HCT116 (cell line): Measurements from ENCODE around the gene TSG101. TPM values are rescaled to one million over a fixed set of nuclear protein-coding genes. Genes with fewer than 3 reads are reported as not detected.

ENCODE experiments used
- ATAC-seq: fragments of 200-7000 bp; cut with Tn5 transposase; 2 replicates; pipeline ENCODE4 v1.9.1; 2020; ENCODE audit warnings: mild to moderate bottlenecking, moderate library complexity
- BruUV-seq: library from RNA; stranded (reverse); fragments of 400-500 nt; replicated peaks from 2 replicates; lab custom pipeline; 2021; lab: Mats Ljungman, UMichigan
- CTCF ChIA-PET: fragments of 300-600 bp; sonication (Branson Sonifier 250); formaldehyde crosslinking; loops from one replicate; lab custom pipeline; 2021; ENCODE audit warnings: antibody characterized with exemption; lab: Charles Lee
- POLR2A ChIA-PET: fragments of 300-600, 350-600 bp; sonication (Branson Sonifier 250); formaldehyde crosslinking; loops from one replicate; lab custom pipeline; 2021; ENCODE audit warnings: antibody characterized with exemption; lab: Charles Lee
- RAD21 ChIA-PET, 2 experiments: fragments of 300-600 bp; sonication (Branson Sonifier 250); formaldehyde crosslinking; loops; one replicate each; lab custom pipeline; 2023; ENCODE audit warnings: low total read pairs in 2 of 2; ENCODE audit not compliant: uncharacterized antibody in 2 of 2, unreplicated experiment in 2 of 2, low non-redundant PET in 1 of 2; lab: Charles Lee
- DNase-seq: peaks from one replicate; pipeline ENCODE4 v3.0.0-alpha.2; 2010; ENCODE audit warnings: low read depth, low spot score
- H2AFZ ChIP-seq: fragments of 200-600 bp; shearing (Covaris generic), sonication (generic); 2 replicates; pipeline ENCODE4 v1.6.1; 2017; ENCODE audit warnings: low read depth, mixed run types, mixed read lengths, antibody characterized with exemption, low read length; ENCODE audit not compliant: poor library complexity, severe bottlenecking
- H3K27ac ChIP-seq: 2 replicates; pipeline ENCODE4 v1.5.1; 2012; ENCODE audit warnings: low read depth, low read length
- H3K27me3 ChIP-seq: fragments of 200-600 bp; sonication (generic); 2 replicates; pipeline ENCODE4 v1.6.1; 2016; ENCODE audit warnings: mixed run types, low read length, mixed read lengths; ENCODE audit not compliant: insufficient read depth
- H3K36me3 ChIP-seq, 2 experiments: fragments of 200-500 bp in 1 of 2; fragments of 200-600 bp in 1 of 2; sonication (Bioruptor generic) in 1 of 2; sonication (generic) in 1 of 2; 2 replicates each; pipeline versions ENCODE4 v1.5.1 to v1.6.1; 2014 to 2016; ENCODE audit warnings: low read length in 2 of 2, inconsistent platforms in 1 of 2, mixed read lengths in 1 of 2, mixed run types in 1 of 2; ENCODE audit not compliant: insufficient read depth in 2 of 2, control insufficient read depth in 1 of 2
- H3K4me1 ChIP-seq, 2 experiments: fragments of 200-600 bp in 1 of 2; sonication (generic) in 1 of 2; 2 replicates each; pipeline versions ENCODE4 v1.5.1 to v1.6.1; 2012 to 2017; ENCODE audit warnings: low read length in 2 of 2, inconsistent platforms in 1 of 2, mild to moderate bottlenecking in 1 of 2, mixed read lengths in 1 of 2, mixed run types in 1 of 2, moderate library complexity in 1 of 2; ENCODE audit not compliant: insufficient read depth in 2 of 2, control insufficient read depth in 1 of 2
- H3K4me2 ChIP-seq: fragments of 200-600 bp; sonication (generic); 2 replicates; pipeline ENCODE4 v1.6.1; 2017; ENCODE audit warnings: mixed run types, low read length, mixed read lengths
- H3K4me3 ChIP-seq, 2 experiments: fragments of 200-600 bp in 1 of 2; sonication (generic) in 1 of 2; replicated peaks in 1 of 2; 2 replicates each; pipeline ENCODE4 v1.5.1; 2011 to 2016; ENCODE audit warnings: low read length in 2 of 2, control low read depth in 1 of 2, low read depth in 1 of 2, mild to moderate bottlenecking in 1 of 2, mixed read lengths in 1 of 2, mixed run types in 1 of 2
- H3K79me2 ChIP-seq: fragments of 200-600 bp; sonication (generic); 2 replicates; pipeline ENCODE4 v1.6.1; 2017; ENCODE audit warnings: mild to moderate bottlenecking, mixed run types, low read length, moderate library complexity, mixed read lengths; ENCODE audit not compliant: insufficient read depth
- H3K9ac ChIP-seq: fragments of 200-600 bp; sonication (generic); 2 replicates; pipeline ENCODE4 v1.6.1; 2016; ENCODE audit warnings: low read length, mixed read lengths
- H3K9me2 ChIP-seq: fragments of 200-600 bp; sonication (generic), shearing (Covaris generic); 2 replicates; pipeline ENCODE4 v1.6.1; 2017; ENCODE audit warnings: mixed run types, mild to moderate bottlenecking, moderate library complexity; ENCODE audit not compliant: insufficient read depth
- H3K9me3 ChIP-seq, 2 experiments: fragments of 200-500 bp in 1 of 2; fragments of 200-600 bp in 1 of 2; sonication (Bioruptor generic) in 1 of 2; sonication (generic) in 1 of 2; 2 replicates each; pipeline ENCODE4 v1.6.1; 2014 to 2017; ENCODE audit warnings: low read length in 2 of 2, mixed read lengths in 2 of 2, inconsistent platforms in 1 of 2, low read depth in 1 of 2, mild to moderate bottlenecking in 1 of 2, mixed run types in 1 of 2, moderate library complexity in 1 of 2; ENCODE audit not compliant: control insufficient read depth in 1 of 2, insufficient read depth in 1 of 2
- H4K20me1 ChIP-seq: fragments of 200-600 bp; sonication (generic), shearing (Covaris generic); 2 replicates; pipeline ENCODE4 v1.6.1; 2017; ENCODE audit warnings: mixed run types, mild to moderate bottlenecking, moderate library complexity; ENCODE audit not compliant: insufficient read depth
- EGR1 ChIP-seq: IDR thresholded peaks from 2 replicates; pipeline ENCODE4 v1.6.1; 2012; ENCODE audit warnings: low read depth
- EZH2phosphoT487 ChIP-seq: fragments of 200-600 bp; IDR thresholded peaks from 2 replicates; pipeline ENCODE4 v1.6.1; 2018; ENCODE audit warnings: antibody characterized with exemption, borderline replicate concordance
- FOSL1 ChIP-seq: IDR thresholded peaks from 2 replicates; pipeline ENCODE4 v1.6.1; 2012; ENCODE audit warnings: low read depth
- POLR2A ChIP-seq: IDR thresholded peaks from 2 replicates; pipeline ENCODE4 v1.7.0; 2011; ENCODE audit warnings: borderline replicate concordance; ENCODE audit not compliant: insufficient read depth, insufficient read length; ENCODE audit errors: extremely low read depth
- SIN3A ChIP-seq: IDR thresholded peaks from 2 replicates; pipeline ENCODE4 v1.6.1; 2012; ENCODE audit warnings: low read depth
- SRF ChIP-seq: IDR thresholded peaks from 2 replicates; pipeline ENCODE4 v1.6.1; 2012; ENCODE audit warnings: low read depth
- TCF7L2 ChIP-seq: IDR thresholded peaks from 2 replicates; pipeline ENCODE4 v1.7.0; 2011; ENCODE audit warnings: borderline replicate concordance, inconsistent platforms; ENCODE audit not compliant: insufficient read depth, insufficient read length; ENCODE audit errors: extremely low read depth
- intact Hi-C: fragments of 100-400 bp; cut with micrococcal nuclease; formaldehyde crosslinking; loops from 2 replicates; pipeline ENCODE4 v1.10.0; 2022
- total RNA-seq: library from RNA; stranded (reverse); gene quantifications from one replicate; pipeline ENCODE4 v1.2.1, GENCODE V29; 2021; ENCODE audit not compliant: unreplicated experiment
- TF ChIP-seq, protein P1 (sequence below): IDR thresholded peaks from 2 replicates; pipeline ENCODE4 v1.6.1; 2012; ENCODE audit warnings: low read depth
- TF ChIP-seq, protein P2 (sequence below): IDR thresholded peaks from 2 replicates; pipeline ENCODE4 v1.6.1; 2012
- TF ChIP-seq, protein P3 (sequence below): IDR thresholded peaks from 2 replicates; pipeline ENCODE4 v1.6.1; 2012

The TSG101 gene
- total RNA-seq, 1 experiment from 2014 or later, result 61.9 TPM

DNA sequence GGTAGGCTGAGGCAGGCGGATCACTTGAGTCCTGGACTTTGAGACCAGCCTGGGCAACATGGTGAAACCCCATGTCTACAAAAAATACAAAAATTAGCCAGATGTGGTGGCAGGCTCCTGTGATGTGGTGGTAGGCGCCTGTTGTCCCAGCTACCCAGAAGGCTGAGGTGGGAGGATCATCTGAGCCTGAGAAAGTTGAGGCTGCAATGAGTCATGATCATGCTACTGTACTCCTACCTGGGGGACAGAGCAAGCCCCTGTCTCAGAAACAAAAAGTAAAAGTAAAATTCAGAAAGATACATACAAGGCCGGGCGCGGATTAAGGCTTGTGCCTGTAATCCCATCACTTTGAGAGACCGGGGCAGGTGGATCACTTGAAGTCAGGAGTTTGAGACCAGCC, 64.8 kb downstream of the TSG101 start (continued):
- TF ChIP-seq EGR1 (no peak), SIN3A (no peak)

DNA sequence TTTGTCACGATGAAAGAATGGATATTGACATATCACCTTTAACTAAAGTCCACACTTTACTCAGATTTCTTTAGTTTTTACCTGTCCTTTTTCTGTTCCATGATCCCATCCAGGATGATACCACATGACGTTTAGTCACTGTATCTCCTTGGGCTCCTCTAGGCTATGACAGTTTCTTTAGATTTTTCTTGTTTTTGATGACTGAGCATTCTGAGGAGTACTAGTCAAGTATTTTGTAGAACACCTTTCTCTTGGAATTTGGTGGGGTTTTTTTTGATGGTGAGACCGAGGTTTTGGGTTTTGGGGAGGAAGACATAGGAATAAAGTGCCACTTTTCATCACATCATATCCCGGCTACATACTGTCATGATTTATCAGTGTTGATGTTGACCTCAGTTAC, 67.1 kb downstream of the TSG101 start:
- no peaks in the 10 kb centered on the region for H3K79me2 ChIP-seq
- H2AFZ ChIP-seq, result no peak overlapping the region
- no peaks in the 10 kb centered on the region for H3K9me2 ChIP-seq
- no peak overlapping the region for H3K4me3 ChIP-seq
- no TSS peak for BruUV-seq
- RAD21 ChIA-PET, result no interaction called here
- H3K4me1 ChIP-seq, result peaks cover 0 to 5% of the 10 kb centered on the region in 2 experiments; a peak in 3 of 4 replicates
- DNase-seq (no peak), ATAC-seq (no peak)
- no peak overlapping the region for H3K4me2 ChIP-seq
- H3K9ac ChIP-seq, result no peak overlapping the region
- POLR2A ChIA-PET, result no interaction called here
- H3K36me3 ChIP-seq, result no peaks in the 10 kb centered on the region
- no peaks in the 10 kb centered on the region for H4K20me1 ChIP-seq
- CTCF ChIA-PET, result no interaction called here
- H3K27ac ChIP-seq, result no peak overlapping the region
- H3K9me3 ChIP-seq, result no peaks in the 10 kb centered on the region
- no peaks in the 10 kb centered on the region for H3K27me3 ChIP-seq
- TF ChIP-seq POLR2A (no peak), EZH2phosphoT487 (no peak), FOSL1 (no peak), TCF7L2 (no peak), SRF (no peak)
- TF ChIP-seq, protein P1, sequence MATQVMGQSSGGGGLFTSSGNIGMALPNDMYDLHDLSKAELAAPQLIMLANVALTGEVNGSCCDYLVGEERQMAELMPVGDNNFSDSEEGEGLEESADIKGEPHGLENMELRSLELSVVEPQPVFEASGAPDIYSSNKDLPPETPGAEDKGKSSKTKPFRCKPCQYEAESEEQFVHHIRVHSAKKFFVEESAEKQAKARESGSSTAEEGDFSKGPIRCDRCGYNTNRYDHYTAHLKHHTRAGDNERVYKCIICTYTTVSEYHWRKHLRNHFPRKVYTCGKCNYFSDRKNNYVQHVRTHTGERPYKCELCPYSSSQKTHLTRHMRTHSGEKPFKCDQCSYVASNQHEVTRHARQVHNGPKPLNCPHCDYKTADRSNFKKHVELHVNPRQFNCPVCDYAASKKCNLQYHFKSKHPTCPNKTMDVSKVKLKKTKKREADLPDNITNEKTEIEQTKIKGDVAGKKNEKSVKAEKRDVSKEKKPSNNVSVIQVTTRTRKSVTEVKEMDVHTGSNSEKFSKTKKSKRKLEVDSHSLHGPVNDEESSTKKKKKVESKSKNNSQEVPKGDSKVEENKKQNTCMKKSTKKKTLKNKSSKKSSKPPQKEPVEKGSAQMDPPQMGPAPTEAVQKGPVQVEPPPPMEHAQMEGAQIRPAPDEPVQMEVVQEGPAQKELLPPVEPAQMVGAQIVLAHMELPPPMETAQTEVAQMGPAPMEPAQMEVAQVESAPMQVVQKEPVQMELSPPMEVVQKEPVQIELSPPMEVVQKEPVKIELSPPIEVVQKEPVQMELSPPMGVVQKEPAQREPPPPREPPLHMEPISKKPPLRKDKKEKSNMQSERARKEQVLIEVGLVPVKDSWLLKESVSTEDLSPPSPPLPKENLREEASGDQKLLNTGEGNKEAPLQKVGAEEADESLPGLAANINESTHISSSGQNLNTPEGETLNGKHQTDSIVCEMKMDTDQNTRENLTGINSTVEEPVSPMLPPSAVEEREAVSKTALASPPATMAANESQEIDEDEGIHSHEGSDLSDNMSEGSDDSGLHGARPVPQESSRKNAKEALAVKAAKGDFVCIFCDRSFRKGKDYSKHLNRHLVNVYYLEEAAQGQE, result no peak
- TF ChIP-seq, protein P2, sequence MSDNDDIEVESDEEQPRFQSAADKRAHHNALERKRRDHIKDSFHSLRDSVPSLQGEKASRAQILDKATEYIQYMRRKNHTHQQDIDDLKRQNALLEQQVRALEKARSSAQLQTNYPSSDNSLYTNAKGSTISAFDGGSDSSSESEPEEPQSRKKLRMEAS, result no peak
- TF ChIP-seq, protein P3, sequence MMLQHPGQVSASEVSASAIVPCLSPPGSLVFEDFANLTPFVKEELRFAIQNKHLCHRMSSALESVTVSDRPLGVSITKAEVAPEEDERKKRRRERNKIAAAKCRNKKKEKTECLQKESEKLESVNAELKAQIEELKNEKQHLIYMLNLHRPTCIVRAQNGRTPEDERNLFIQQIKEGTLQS, result no peak
- TF ChIP-seq, all 23 proteins: peak for 0
- intact Hi-C loops, result no loop called here
